Caco-2 (cell line): Measurements from ENCODE around the gene NUAK1. TPM values are rescaled to one million over a fixed set of nuclear protein-coding genes. Genes with fewer than 3 reads are reported as not detected.

Experiments
- BruUV-seq: library from RNA; stranded (reverse); fragments of 400-500 nt; replicated peaks from 2 replicates; lab custom pipeline; 2021; lab: Mats Ljungman, UMichigan
- CTCF ChIA-PET: fragments of 300-600 bp; sonication (Branson Sonifier 250); formaldehyde crosslinking; loops from one replicate; lab custom pipeline; 2022; ENCODE audit warnings: antibody characterized with exemption; lab: Charles Lee
- POLR2A ChIA-PET: fragments of 300-600 bp; sonication (Branson Sonifier 250); formaldehyde crosslinking; loops from one replicate; lab custom pipeline; 2022; ENCODE audit warnings: antibody characterized with exemption; lab: Charles Lee
- DNase-seq, 2 experiments: peaks; one replicate each; pipeline versions ENCODE4 v3.0.0 to v3.0.0-alpha.2; 2020 to 2022
- H3K27me3 ChIP-seq: replicated peaks from 2 replicates; pipeline ENCODE4 v1.6.0; 2011; ENCODE audit warnings: low read length; ENCODE audit not compliant: control insufficient read depth, insufficient read depth
- H3K36me3 ChIP-seq: 2 replicates; pipeline ENCODE4 v1.5.1; 2011; ENCODE audit warnings: low read length; ENCODE audit not compliant: control insufficient read depth, insufficient read depth
- H3K4me1 ChIP-seq: fragments of 250-450 bp; sonication (Bioruptor Pico); 2 replicates; pipeline ENCODE4 v1.5.1; 2020; ENCODE audit warnings: mild to moderate bottlenecking
- H3K4me3 ChIP-seq: 2 replicates; pipeline ENCODE4 v1.5.1; 2011; ENCODE audit warnings: low read depth, mild to moderate bottlenecking, control low read depth, low read length
- H3K9me3 ChIP-seq: fragments of 250-450 bp; sonication (Bioruptor Pico); 2 replicates; pipeline ENCODE4 v1.5.1; 2020; ENCODE audit warnings: mild to moderate bottlenecking, moderate library complexity
- H3K27ac Mint-ChIP-seq: one replicate; pipeline ENCODE4 v1.8.0; 2022; ENCODE audit warnings: mixed read lengths; ENCODE audit not compliant: unreplicated experiment
- H3K27me3 Mint-ChIP-seq: one replicate; pipeline ENCODE4 v1.8.0; 2022; ENCODE audit warnings: mixed read lengths; ENCODE audit not compliant: insufficient read depth, unreplicated experiment
- H3K36me3 Mint-ChIP-seq: one replicate; pipeline ENCODE4 v1.8.0; 2022; ENCODE audit warnings: mild to moderate bottlenecking, mixed read lengths; ENCODE audit not compliant: insufficient read depth, unreplicated experiment
- H3K4me1 Mint-ChIP-seq: one replicate; pipeline ENCODE4 v1.8.0; 2022; ENCODE audit warnings: low read depth, mixed read lengths; ENCODE audit not compliant: unreplicated experiment
- H3K4me3 Mint-ChIP-seq: one replicate; pipeline ENCODE4 v1.8.0; 2022; ENCODE audit warnings: mild to moderate bottlenecking, moderate library complexity, mixed read lengths; ENCODE audit not compliant: unreplicated experiment
- H3K9me3 Mint-ChIP-seq: one replicate; pipeline ENCODE4 v1.8.0; 2022; ENCODE audit warnings: mixed read lengths; ENCODE audit not compliant: unreplicated experiment
- CTCF ChIP-seq, 2 experiments: fragments of 200-600 bp in 1 of 2; IDR thresholded peaks; 1 replicate in 1 of 2; 2 replicates in 1 of 2; pipeline versions ENCODE4 v1.5.1 to v1.8.0; 2011 to 2022; ENCODE audit warnings: antibody characterized with exemption in 1 of 2, control low read depth in 1 of 2, inconsistent platforms in 1 of 2, low read depth in 1 of 2, low read length in 1 of 2, mild to moderate bottlenecking in 1 of 2, moderate library complexity in 1 of 2; ENCODE audit not compliant: insufficient read depth in 1 of 2, severe bottlenecking in 1 of 2, unreplicated experiment in 1 of 2
- intact Hi-C: fragments of 100-400 bp; cut with micrococcal nuclease; formaldehyde crosslinking; loops from one replicate; pipeline ENCODE4 v1.10.0; 2022; ENCODE audit not compliant: unreplicated experiment
- total RNA-seq: library from RNA; stranded (reverse); gene quantifications from 2 replicates; pipeline ENCODE4 v1.2.3, GENCODE V29; 2022

Gene NUAK1
- total RNA-seq, 1 experiment from 2014 or later: 3.7 TPM

DNA sequence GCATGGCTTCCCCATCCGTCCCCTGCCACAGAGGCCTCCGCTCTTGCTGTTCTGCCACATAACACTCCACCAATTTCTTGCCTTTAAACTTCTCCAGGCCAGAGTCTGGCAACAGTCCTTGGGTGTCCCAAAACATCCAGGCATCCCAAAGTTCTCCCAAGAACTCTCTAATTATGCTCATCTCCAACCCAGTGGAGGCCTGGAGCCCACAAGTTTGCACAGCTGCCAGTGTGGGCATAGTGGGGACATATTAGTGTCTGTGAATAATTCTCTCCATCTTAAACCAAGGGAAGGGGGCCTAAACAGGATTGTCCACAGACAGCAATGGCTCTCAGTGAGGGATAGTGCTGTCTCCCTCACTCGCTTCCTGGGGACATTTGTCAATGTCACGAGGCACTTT is 124.8 kb downstream of the NUAK1 start:
- Mint-ChIP-seq H3K4me3 (no peak overlapping the region), H3K36me3 (no peaks in the 10 kb centered on the region), H3K9me3 (peaks cover 24% of the 10 kb centered on the region), H3K27me3 (peaks cover 2% of the 10 kb centered on the region), H3K27ac (no peak overlapping the region), H3K4me1 (peaks cover 7% of the 10 kb centered on the region)
- no peaks in the 10 kb centered on the region for H3K4me1 ChIP-seq
- intact Hi-C loops: no loop called here
- no peak overlapping the region for H3K4me3 ChIP-seq
- no peak for TF ChIP-seq CTCF (IDR thresholded peaks at IDR 0.05; ENCODE audit: insufficient read depth in 1 of 2, low read depth in 1 of 2, low read length in 1 of 2, severe bottlenecking in 1 of 2, unreplicated experiment in 1 of 2)
- H3K27me3 ChIP-seq: no peaks in the 10 kb centered on the region; the same call in 1 of the 2 replicates
- CTCF ChIA-PET: no interaction called here
- H3K36me3 ChIP-seq: no peaks in the 10 kb centered on the region
- POLR2A ChIA-PET: no interaction called here
- DNase-seq: no peak
- BruUV-seq: no TSS peak
- H3K9me3 ChIP-seq: peaks cover 6% of the 10 kb centered on the region

Other genes with a start within 250 kb of the NUAK1 start
- gene CKAP4, start 109.1 kb upstream of the NUAK1 start, total RNA-seq: 60.8 and 63.1 TPM in 2 replicates
- 7.7 and 11.8 TPM in 2 replicates for gene TCP11L2, start 163.8 kb upstream of the NUAK1 start, total RNA-seq
- gene POLR3B, start 218.8 kb upstream of the NUAK1 start, total RNA-seq: 13.7 and 13.9 TPM in 2 replicates